ENCODE measurements around the gene PI3. TPM values are rescaled to one million over a fixed set of nuclear protein-coding genes. Genes with fewer than 3 reads are reported as not detected.

The PI3 gene
- not detected in 2 replicates for total RNA-seq

DNA sequence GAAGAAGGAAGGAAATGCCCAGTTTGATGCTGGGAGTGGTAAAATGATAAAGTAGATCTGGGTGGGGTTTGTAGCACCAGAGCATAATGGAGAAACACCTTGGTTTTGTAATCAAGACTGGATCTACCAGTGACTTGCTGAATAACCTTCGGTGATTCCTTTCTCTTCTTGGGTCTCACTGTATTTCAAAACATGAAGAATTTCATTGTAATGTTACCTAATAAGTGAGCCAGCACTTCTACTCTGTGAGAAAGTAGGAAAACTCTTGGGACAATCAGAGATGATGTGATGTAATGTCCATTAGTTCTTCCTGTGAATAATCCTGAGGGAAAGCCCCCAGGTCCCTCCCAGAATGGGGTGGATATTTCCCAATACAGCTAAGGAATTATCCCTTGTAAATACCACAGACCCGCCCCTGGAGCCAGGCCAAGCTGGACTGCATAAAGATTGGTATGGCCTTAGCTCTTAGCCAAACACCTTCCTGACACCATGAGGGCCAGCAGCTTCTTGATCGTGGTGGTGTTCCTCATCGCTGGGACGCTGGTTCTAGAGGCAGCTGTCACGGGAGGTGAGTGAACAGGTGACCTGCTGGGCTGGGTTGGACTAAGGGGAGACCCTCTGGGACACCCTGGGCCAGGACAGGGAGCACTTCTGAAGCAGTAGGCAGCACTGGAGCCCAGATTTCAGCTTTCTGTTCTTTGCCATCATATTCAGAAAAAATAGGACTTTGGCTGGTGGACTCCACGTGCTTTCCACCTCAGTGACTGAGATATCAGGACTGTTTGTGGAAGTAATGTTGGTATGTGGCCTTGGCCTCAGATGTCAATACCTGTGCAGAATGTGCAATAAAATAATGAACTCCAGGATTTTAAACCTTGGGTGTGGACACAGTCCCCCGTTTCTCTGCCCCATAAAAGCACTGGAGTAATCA lies at the start of gene PI3:
TSS of gene PI3 (plus strand) at position 469 of the 931 bp plus-strand sequence. CDS start at position 490, 21 bp downstream.

GRCh38 chr20:45206725-45207124 lies 32.0 kb downstream of the PI3 start, which contains the start of gene SEMG1:
Gene SEMG1, plus strand, starts transcription at chr20:45207033. Its CDS starts 21 bp downstream, at chr20:45207054.

GRCh38 chr20:45221076-45221475 lies 46.4 kb downstream of the PI3 start, which contains the start of gene SEMG2:
Gene SEMG2, plus strand, starts transcription at chr20:45221373. Its CDS starts 17 bp downstream, at chr20:45221390.

Other genes with a start within 250 kb of the PI3 start
- 23.4 and 40.5 TPM in 2 replicates for gene TOMM34, start 214.5 kb upstream of the PI3 start, total RNA-seq
- 31.0 and 37.6 TPM in 2 replicates for gene STK4, start 208.4 kb upstream of the PI3 start, total RNA-seq
- 0.58 and 2.0 TPM in 2 replicates for gene KCNS1, start 73.8 kb upstream of the PI3 start, total RNA-seq
- gene WFDC5, start 59.7 kb upstream of the PI3 start, total RNA-seq = not detected in 2 replicates
- 0.28 TPM in 1 of 2 replicates, not detected in the other for gene WFDC12, start 50.4 kb upstream of the PI3 start, total RNA-seq
- gene SEMG1, start 32.1 kb downstream of the PI3 start, total RNA-seq = not detected in 2 replicates
- gene SEMG2, start 46.5 kb downstream of the PI3 start, total RNA-seq = not detected in 2 replicates
- gene SLPI, start 79.7 kb downstream of the PI3 start, total RNA-seq = 0.58 TPM in 1 of 2 replicates, not detected in the other
- gene RBPJL, start 131.9 kb downstream of the PI3 start, total RNA-seq = not detected in 2 replicates
- gene MATN4, start 133.4 kb downstream of the PI3 start, total RNA-seq = 0.19 TPM in 1 of 2 replicates, not detected in the other
- 102 and 106 TPM in 2 replicates for gene SDC4, start 173.5 kb downstream of the PI3 start, total RNA-seq
- gene SYS1, start 188.3 kb downstream of the PI3 start, total RNA-seq = 26.8 and 29.9 TPM in 2 replicates
- gene TP53TG5, start 203.4 kb downstream of the PI3 start, total RNA-seq = under 0.01 TPM in 1 of 2 replicates, not detected in the other
- gene DBNDD2, start 233.4 kb downstream of the PI3 start, total RNA-seq = 1.4 and 3.5 TPM in 2 replicates
- gene PIGT, start 241.2 kb downstream of the PI3 start, total RNA-seq = 11.9 and 24.0 TPM in 2 replicates

Data from regular cardiac myocyte (primary cell).